ENCODE results near the gene AURKA.

DNA sequence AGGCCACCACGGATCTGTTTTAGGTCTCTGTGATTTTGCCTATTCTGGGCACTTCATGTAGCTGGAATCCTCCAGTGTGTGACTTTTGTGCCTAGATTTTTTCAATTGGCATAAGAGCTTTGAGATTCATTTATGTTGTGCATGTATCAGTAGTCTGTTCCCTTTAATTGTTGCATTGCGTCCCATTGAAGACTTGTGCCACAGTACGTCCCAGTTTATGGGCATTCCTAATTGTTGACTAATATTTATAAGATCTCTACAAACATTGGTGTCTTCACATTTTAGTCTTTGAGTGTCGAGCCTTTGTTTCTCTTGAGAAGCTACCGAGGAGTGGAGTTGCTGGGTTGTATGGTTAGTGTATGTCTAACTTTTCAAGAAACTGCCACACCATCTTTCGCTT, 33.9 kb downstream of the AURKA start:
- TF ChIP-seq SP2 (IDR thresholded peaks at IDR 0.05; ENCODE audit: low read length), result no peak
- no peak for TF ChIP-seq POLR2A (IDR thresholded peaks at IDR 0.05; ENCODE audit: control extremely low read depth in 1 of 2, low read depth in 2 of 2, low read length in 2 of 2)
- TF ChIP-seq, protein P1, sequence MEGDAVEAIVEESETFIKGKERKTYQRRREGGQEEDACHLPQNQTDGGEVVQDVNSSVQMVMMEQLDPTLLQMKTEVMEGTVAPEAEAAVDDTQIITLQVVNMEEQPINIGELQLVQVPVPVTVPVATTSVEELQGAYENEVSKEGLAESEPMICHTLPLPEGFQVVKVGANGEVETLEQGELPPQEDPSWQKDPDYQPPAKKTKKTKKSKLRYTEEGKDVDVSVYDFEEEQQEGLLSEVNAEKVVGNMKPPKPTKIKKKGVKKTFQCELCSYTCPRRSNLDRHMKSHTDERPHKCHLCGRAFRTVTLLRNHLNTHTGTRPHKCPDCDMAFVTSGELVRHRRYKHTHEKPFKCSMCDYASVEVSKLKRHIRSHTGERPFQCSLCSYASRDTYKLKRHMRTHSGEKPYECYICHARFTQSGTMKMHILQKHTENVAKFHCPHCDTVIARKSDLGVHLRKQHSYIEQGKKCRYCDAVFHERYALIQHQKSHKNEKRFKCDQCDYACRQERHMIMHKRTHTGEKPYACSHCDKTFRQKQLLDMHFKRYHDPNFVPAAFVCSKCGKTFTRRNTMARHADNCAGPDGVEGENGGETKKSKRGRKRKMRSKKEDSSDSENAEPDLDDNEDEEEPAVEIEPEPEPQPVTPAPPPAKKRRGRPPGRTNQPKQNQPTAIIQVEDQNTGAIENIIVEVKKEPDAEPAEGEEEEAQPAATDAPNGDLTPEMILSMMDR (IDR thresholded peaks at IDR 0.05; ENCODE audit: control extremely low read depth in 1 of 3, insufficient read depth in 1 of 3, low read depth in 1 of 3, low read length in 3 of 3), result no peak
- no peak for TF ChIP-seq SP1 (IDR thresholded peaks at IDR 0.05; ENCODE audit: low read depth, low read length)
- no peak for TF ChIP-seq RXRA (IDR thresholded peaks at IDR 0.05; ENCODE audit: insufficient read depth, low read depth, low read length)
- no peak for TF ChIP-seq EP300 (IDR thresholded peaks at IDR 0.05; ENCODE audit: borderline replicate concordance in 1 of 2, low read depth in 2 of 2, low read length in 2 of 2)
- no peak for TF ChIP-seq JUN (IDR thresholded peaks at IDR 0.05; ENCODE audit: low read depth, low read length)
- TF ChIP-seq EZH2 (IDR thresholded peaks at IDR 0.05; ENCODE audit: low read depth, low read length, severe bottlenecking), result no peak
- TF ChIP-seq POLR2AphosphoS5 (IDR thresholded peaks at IDR 0.05; ENCODE audit: low read depth, low read length), result no peak
- no peak for TF ChIP-seq GABPA (IDR thresholded peaks at IDR 0.05; ENCODE audit: borderline replicate concordance, insufficient read depth, low read length)

Data from H1 (cell line).